ENCODE results near the gene PTPN6.

The PTPN6 gene

DNA sequence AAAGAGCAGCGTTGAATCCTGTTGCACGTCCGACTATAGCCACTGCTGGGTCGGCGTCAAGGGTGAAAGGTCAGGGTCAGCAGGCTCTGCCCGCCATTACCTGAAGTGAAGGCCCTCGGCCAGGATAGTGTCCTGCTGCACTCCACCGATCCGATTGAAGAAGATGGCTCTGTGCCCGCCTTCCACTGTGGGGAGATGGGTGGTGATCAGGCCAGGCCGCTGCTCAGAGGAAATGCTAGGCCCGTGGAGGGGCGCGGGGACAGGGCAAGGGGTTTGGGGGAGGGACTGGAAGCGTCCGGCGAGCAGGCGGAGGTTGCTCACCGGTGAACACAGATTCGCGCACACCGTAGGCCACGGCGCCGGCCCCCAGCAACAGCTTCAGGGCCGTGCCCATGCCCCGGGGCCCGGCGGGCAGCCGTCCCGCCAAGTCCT is 19.0 kb downstream of the PTPN6 start:
- peaks cover 8% of the 10 kb centered on the region for H3K4me1 ChIP-seq (ENCODE audit: control insufficient read depth, low read depth, low read length)
- H3K9me3 ChIP-seq (ENCODE audit: control insufficient read depth, low read depth, low read length) = no peaks in the 10 kb centered on the region
- H3K36me3 ChIP-seq (ENCODE audit: control insufficient read depth, low read depth, low read length) = peaks cover 54% of the 10 kb centered on the region
- peak overlapping the region; percentile 99 for H3K4me3 ChIP-seq (ENCODE audit: low read length)
- no peaks in the 10 kb centered on the region for H3K27me3 ChIP-seq (ENCODE audit: control insufficient read depth, insufficient read depth, low read length)
- peak overlapping the region; percentile 86 for H3K27ac ChIP-seq (ENCODE audit: low read length)
- peak overlapping the region; percentile 99 for H3K9ac ChIP-seq (ENCODE audit: low read length)

DNA sequence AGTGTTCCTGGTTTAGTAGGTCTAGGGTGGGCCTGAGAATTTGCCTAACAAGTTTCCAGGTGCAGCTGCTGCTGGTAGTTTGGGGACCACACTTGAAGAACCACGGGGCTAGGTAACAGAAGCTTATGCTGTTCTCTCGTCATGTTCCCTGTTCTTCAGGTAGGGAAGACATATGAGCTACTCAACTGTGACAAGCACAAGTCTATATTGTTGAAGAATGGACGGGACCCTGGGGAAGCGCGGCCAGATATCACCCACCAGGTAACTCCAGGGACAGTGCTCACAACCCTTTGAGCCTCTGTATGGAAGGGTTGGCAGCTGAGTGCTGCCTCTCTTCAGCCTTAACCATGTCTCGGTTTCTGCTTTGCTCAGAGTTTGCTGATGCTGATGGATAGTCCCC is 23.0 kb downstream of the PTPN6 start:
- Histone ChIP-seq H3K36me3 (ENCODE audit: control insufficient read depth, low read depth, low read length) (peaks cover 52% of the 10 kb centered on the region), H3K9me3 (ENCODE audit: control insufficient read depth, low read depth, low read length) (no peaks in the 10 kb centered on the region), H3K9ac (ENCODE audit: low read length) (no peak overlapping the region), H3K27me3 (ENCODE audit: control insufficient read depth, insufficient read depth, low read length) (no peaks in the 10 kb centered on the region), H3K4me3 (ENCODE audit: low read length) (no peak overlapping the region), H3K27ac (ENCODE audit: low read length) (no peak overlapping the region), H3K4me1 (ENCODE audit: control insufficient read depth, low read depth, low read length) (peaks cover 6% of the 10 kb centered on the region)

DNA sequence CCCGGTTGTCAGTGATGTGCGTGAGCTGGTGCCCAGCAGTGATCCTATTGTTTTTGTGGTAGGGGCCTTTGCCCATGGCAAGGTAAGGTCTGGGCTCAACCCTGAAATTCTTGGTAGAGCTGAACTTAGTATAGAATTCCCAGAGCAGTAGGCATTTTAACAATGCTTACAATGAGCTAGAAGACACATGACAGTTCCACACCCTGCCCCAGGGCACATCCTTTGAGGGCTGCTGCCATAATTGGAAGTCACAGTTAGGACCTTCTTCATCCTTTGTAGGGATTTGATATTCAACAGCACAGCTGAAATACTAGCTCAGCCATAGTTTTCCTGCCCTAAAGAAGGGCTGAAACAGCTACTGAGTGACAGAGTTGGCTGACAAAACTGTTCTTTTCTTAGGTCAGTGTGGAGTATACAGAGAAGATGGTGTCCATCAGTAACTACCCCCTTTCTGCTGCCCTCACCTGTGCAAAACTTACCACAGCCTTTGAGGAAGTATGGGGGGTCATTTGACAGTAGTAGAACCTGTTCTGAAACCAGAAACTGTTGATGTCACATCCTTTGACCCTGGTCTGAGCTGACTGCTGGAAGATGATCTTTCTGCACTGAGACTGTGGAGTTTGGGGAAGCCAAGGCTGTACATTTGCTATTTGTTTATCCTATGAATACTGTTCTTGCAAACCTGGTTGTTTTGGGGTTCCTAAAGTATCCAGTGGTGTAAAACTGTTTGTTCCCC is 24.3 kb downstream of the PTPN6 start:
- H3K9ac ChIP-seq (ENCODE audit: low read length) = no peak overlapping the region
- H3K4me1 ChIP-seq (ENCODE audit: control insufficient read depth, low read depth, low read length) = peaks cover 4% of the 10 kb centered on the region
- no peak overlapping the region for H3K27ac ChIP-seq (ENCODE audit: low read length)
- H3K9me3 ChIP-seq (ENCODE audit: control insufficient read depth, low read depth, low read length) = no peaks in the 10 kb centered on the region
- no peak overlapping the region for H3K4me3 ChIP-seq (ENCODE audit: low read length)
- H3K27me3 ChIP-seq (ENCODE audit: control insufficient read depth, insufficient read depth, low read length) = no peaks in the 10 kb centered on the region
- peaks cover 59% of the 10 kb centered on the region for H3K36me3 ChIP-seq (ENCODE audit: control insufficient read depth, low read depth, low read length)

DNA sequence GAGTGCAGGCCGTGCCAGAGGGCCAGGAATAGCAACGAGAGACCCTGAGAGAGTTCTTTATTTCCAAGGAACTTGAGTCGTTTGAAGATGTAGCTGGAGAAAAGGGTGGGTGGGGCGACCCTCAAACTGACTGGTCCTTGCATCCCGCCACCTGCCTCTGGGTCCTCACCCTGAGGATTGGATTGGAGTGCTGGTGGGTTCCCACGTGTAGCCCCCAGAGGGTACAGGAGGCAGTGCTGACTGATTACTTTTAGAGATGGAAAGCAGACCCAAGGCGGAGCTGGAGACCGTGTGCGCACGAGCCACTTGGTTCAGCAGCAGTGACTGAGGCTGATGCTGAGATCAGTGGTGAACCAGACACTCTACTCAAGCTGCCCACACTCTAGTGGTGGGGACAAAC is 26.5 kb downstream of the PTPN6 start:
- H3K9ac ChIP-seq (ENCODE audit: low read length) = no peak overlapping the region

DNA sequence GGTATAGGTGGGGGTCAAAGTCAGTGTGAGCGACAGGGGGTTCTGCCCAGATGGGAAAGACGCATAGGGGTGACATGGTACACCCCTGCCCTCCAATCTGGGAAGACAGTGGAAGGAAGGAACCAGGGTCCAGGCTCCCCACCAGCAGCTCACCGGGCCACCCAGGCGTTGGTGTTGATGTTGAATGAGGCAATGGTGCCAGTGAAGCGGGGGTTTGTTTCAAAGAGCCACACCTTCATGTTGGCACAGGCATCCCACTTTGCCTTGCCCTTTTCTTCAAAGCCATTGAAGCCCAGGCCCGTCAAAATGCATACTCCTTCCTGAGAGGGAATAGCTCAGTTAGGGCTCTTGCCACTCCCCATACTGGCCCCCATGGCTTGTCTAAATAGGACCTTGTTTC is 27.0 kb downstream of the PTPN6 start:
- Histone ChIP-seq H3K4me3 (ENCODE audit: low read length) (no peak overlapping the region), H3K27ac (ENCODE audit: low read length) (no peak overlapping the region), H3K4me1 (ENCODE audit: control insufficient read depth, low read depth, low read length) (no peaks in the 10 kb centered on the region), H3K9me3 (ENCODE audit: control insufficient read depth, low read depth, low read length) (no peaks in the 10 kb centered on the region), H3K27me3 (ENCODE audit: control insufficient read depth, insufficient read depth, low read length) (no peaks in the 10 kb centered on the region), H3K36me3 (ENCODE audit: control insufficient read depth, low read depth, low read length) (peaks cover 77% of the 10 kb centered on the region), H3K9ac (ENCODE audit: low read length) (no peak overlapping the region)

More for the DNA sequence above, 26.5 kb downstream of the PTPN6 start:
- Histone ChIP-seq H3K4me1 (ENCODE audit: control insufficient read depth, low read depth, low read length) (no peaks in the 10 kb centered on the region), H3K27ac (ENCODE audit: low read length) (no peak overlapping the region), H3K4me3 (ENCODE audit: low read length) (no peak overlapping the region), H3K27me3 (ENCODE audit: control insufficient read depth, insufficient read depth, low read length) (no peaks in the 10 kb centered on the region), H3K9me3 (ENCODE audit: control insufficient read depth, low read depth, low read length) (no peaks in the 10 kb centered on the region), H3K36me3 (ENCODE audit: control insufficient read depth, low read depth, low read length) (peaks cover 77% of the 10 kb centered on the region)

DNA sequence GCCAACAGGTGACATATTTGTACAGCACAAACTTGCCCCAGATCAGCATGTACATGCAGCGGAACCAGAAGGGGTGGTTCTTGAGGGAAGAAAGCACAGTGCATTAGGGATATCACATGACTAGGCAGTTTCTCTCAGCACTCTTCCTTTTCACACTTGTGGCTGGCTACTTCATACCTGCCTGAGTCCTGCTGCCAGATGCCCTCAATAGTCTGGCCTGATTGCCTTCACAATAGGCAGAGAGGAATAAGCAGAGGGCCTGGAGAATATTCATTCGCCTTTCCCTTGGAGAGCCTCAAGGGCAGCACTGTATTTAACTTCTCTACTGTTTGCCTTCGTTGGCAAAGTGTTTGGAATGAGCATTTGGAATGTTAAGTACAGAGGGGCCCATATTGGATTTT is 27.5 kb downstream of the PTPN6 start:
- no peaks in the 10 kb centered on the region for H3K27me3 ChIP-seq (ENCODE audit: control insufficient read depth, insufficient read depth, low read length)
- H3K4me1 ChIP-seq (ENCODE audit: control insufficient read depth, low read depth, low read length) = no peaks in the 10 kb centered on the region
- peaks cover 77% of the 10 kb centered on the region for H3K36me3 ChIP-seq (ENCODE audit: control insufficient read depth, low read depth, low read length)
- H3K9ac ChIP-seq (ENCODE audit: low read length) = no peak overlapping the region
- no peak overlapping the region for H3K27ac ChIP-seq (ENCODE audit: low read length)
- no peaks in the 10 kb centered on the region for H3K9me3 ChIP-seq (ENCODE audit: control insufficient read depth, low read depth, low read length)
- no peak overlapping the region for H3K4me3 ChIP-seq (ENCODE audit: low read length)

DNA sequence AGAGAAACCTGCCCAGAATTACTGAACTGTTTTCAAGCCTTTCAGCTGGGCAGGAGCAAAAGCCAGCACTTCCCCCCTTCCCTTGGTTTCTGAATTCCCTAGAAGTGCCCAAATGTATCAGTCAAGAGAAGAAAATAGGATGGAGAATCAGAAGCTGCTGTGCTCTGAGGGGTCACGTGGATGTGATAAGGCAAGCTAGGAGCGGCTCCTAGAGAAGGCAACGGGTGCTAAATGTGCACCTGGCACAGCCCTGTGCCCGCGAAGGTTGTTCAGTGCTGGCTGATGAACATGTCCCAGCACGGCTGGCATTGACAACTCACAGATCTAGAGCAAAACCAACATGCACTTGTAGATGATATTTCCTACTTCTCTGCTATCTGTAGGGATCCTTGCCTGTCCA is 27.9 kb downstream of the PTPN6 start:
- Histone ChIP-seq H3K27me3 (ENCODE audit: control insufficient read depth, insufficient read depth, low read length) (no peaks in the 10 kb centered on the region), H3K27ac (ENCODE audit: low read length) (no peak overlapping the region), H3K9me3 (ENCODE audit: control insufficient read depth, low read depth, low read length) (no peaks in the 10 kb centered on the region), H3K9ac (ENCODE audit: low read length) (no peak overlapping the region), H3K4me3 (ENCODE audit: low read length) (no peak overlapping the region), H3K4me1 (ENCODE audit: control insufficient read depth, low read depth, low read length) (no peaks in the 10 kb centered on the region), H3K36me3 (ENCODE audit: control insufficient read depth, low read depth, low read length) (peaks cover 74% of the 10 kb centered on the region)

DNA sequence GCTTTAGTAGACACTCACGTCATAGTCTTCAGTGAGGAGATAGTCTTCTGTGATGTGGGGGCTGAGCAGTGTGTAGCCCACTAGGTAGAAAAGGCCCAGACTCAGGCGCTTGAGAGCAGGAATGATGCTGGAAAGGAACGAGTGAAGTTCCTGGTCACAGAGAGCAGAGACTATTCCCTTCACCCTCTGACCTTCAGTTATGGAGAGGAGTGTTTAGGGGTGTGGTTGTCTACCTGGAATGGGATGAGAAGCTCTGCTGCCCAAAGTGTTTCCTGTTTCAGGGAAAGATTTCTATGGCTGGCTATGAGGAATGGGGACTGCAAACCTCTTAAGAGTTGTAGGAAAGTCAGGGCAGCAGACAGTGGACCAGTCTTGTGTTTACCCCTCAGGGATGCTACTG is 28.3 kb downstream of the PTPN6 start:
- Histone ChIP-seq H3K36me3 (ENCODE audit: control insufficient read depth, low read depth, low read length) (peaks cover 70% of the 10 kb centered on the region), H3K27me3 (ENCODE audit: control insufficient read depth, insufficient read depth, low read length) (no peaks in the 10 kb centered on the region), H3K4me3 (ENCODE audit: low read length) (no peak overlapping the region), H3K9ac (ENCODE audit: low read length) (no peak overlapping the region), H3K9me3 (ENCODE audit: control insufficient read depth, low read depth, low read length) (no peaks in the 10 kb centered on the region), H3K4me1 (ENCODE audit: control insufficient read depth, low read depth, low read length) (no peaks in the 10 kb centered on the region), H3K27ac (ENCODE audit: low read length) (no peak overlapping the region)

DNA sequence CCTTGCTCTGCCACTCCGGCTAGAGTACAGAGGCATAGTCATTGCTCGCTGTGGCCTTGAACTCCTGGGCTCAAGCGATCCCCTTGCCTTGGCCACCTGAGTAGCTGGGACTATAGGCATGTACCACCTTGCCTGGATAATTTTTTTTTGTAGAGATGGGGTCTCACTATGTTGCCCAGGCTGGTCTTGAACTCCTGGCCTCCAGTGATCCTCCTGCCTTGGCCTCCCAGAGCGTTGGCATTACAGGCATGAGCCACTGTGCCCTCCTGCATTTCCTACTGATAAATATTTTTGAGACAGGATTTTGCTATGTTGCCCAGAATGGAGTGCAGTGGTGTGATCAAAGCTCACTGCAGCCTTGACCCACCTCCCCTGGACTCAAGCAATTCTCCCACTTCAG is 28.9 kb downstream of the PTPN6 start:
- H3K36me3 ChIP-seq (ENCODE audit: control insufficient read depth, low read depth, low read length) = peaks cover 64% of the 10 kb centered on the region

DNA sequence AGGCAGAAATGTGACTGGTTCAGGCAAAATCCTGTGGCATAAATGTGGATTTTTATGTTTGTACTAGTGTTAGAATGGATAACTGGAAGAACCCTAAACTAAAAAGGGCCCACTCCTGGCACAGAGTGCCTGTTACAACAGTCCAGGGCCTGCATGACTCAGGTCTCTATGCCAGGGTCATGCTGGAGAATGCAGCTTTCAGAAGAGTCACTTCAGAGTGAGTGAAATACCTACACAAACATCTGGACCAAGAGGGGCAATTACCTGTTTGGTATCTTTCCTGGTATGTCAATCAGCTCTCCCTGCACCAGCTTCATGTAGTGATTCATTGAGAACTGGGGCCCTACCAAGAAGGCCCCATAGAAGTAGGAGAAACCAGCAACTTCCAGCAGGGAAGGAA is 29.6 kb downstream of the PTPN6 start:
- Histone ChIP-seq H3K27ac (ENCODE audit: low read length) (no peak overlapping the region), H3K36me3 (ENCODE audit: control insufficient read depth, low read depth, low read length) (peaks cover 57% of the 10 kb centered on the region), H3K27me3 (ENCODE audit: control insufficient read depth, insufficient read depth, low read length) (no peaks in the 10 kb centered on the region), H3K9me3 (ENCODE audit: control insufficient read depth, low read depth, low read length) (no peaks in the 10 kb centered on the region), H3K4me1 (ENCODE audit: control insufficient read depth, low read depth, low read length) (no peaks in the 10 kb centered on the region), H3K9ac (ENCODE audit: low read length) (no peak overlapping the region), H3K4me3 (ENCODE audit: low read length) (no peak overlapping the region)

More for the DNA sequence above, 28.9 kb downstream of the PTPN6 start:
- Histone ChIP-seq H3K9ac (ENCODE audit: low read length) (no peak overlapping the region), H3K27me3 (ENCODE audit: control insufficient read depth, insufficient read depth, low read length) (no peaks in the 10 kb centered on the region), H3K9me3 (ENCODE audit: control insufficient read depth, low read depth, low read length) (no peaks in the 10 kb centered on the region), H3K4me1 (ENCODE audit: control insufficient read depth, low read depth, low read length) (no peaks in the 10 kb centered on the region), H3K4me3 (ENCODE audit: low read length) (no peak overlapping the region), H3K27ac (ENCODE audit: low read length) (no peak overlapping the region)

DNA sequence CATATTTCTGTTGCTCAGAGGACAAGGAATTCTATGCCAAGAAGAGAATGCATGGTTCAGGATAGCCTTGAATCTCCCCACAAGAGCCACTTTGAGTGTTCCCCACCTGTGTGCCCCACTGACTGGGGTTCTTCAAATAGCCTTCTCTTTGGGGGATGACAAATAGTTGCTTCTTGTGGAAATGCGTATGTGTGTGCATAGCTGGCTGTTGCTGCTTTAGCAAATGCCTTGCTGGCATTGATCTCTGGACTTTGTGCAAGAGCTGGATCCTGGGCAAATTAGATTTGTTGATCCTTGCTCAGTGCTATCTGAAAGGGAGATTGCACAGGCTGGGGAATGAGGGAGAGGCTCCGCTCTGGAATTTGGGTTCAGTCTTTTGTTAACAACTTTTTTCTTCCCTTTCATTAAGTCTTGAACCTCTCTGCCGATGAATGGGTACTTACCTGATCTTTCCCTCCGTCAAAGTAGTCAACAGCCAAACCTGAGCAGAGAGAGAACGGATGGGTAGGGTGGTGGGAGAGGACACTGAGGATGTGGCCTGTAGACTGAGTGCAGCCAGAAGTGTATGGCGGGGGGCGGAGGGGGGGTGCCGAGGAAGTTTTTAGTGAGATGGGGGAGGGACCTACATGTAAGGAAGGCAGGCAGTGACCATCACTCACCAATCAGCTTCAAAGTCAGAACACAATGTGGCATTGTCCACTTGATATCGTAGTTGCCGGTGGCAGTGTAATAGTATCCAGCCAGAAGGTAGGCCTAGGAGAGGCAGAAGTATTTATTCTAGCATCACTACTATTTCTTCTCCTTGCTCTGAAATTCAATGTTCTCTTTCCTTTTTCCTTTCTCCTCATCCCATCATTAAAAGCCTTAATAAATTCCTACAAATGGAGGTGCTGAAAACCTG is 30.2 kb downstream of the PTPN6 start:
- no peaks in the 10 kb centered on the region for H3K4me1 ChIP-seq (ENCODE audit: control insufficient read depth, low read depth, low read length)
- peaks cover 52% of the 10 kb centered on the region for H3K36me3 ChIP-seq (ENCODE audit: control insufficient read depth, low read depth, low read length)
- H3K9ac ChIP-seq (ENCODE audit: low read length) = no peak overlapping the region
- no peak overlapping the region for H3K4me3 ChIP-seq (ENCODE audit: low read length)
- H3K27me3 ChIP-seq (ENCODE audit: control insufficient read depth, insufficient read depth, low read length) = no peaks in the 10 kb centered on the region
- no peak overlapping the region for H3K27ac ChIP-seq (ENCODE audit: low read length)
- no peaks in the 10 kb centered on the region for H3K9me3 ChIP-seq (ENCODE audit: control insufficient read depth, low read depth, low read length)
